ENCODE results near the gene AP2S1. TPM values are rescaled to one million over a fixed set of nuclear protein-coding genes. Genes with fewer than 3 reads are reported as not detected.

AP2S1 gene
- total and polyA plus RNA-seq, 2 of the 4 experiments (the other 2 are of a cell fraction), result 144 to 274 TPM

DNA sequence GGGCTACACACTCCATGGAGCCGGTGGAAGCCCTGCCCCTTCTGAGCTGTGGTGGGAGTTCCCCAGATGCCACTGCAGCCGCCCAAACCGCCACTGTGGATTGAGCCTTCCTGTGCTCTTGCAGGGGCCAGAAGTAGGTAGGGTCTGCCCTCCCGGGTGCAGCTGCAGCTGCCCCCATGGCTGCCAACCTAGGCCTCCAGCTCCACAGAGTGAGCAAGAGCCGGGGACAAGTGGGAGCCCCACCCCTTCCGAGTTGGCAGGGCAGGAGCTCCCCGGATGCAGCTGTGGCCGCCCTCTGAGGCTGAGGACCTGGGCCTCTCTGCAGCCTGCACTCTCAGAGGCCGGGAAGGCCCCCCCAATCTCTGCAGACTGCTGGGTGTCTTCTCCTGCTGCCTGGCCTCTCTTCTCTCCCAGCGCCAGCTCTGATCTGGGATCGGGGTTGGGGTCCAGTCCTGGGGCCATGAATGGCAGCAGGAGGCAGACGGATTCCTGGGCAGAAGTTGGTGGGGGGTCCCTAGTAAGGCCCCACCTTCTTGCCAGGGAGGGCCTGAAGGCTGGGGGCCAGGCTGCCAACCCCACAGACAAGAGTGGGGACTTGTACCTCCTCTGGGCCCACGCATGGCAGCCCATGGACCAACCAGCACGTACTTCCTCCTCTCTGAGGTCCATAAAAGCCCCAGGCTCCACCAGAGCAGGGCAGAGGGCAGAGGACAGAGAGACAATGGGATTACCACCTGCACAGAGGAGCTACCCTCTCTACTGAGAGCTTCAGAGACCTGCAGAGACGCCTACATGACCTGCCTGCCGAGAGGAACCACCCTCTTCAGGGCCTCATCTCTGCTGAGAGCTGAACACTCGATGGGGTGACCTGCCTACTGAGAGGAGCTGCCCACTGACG, 28.9 kb downstream of the AP2S1 start:
- no peaks in the 10 kb centered on the region for H3K27me3 ChIP-seq (ENCODE audit: control insufficient read depth, insufficient read depth, low read length)
- H2BK5ac ChIP-seq (ENCODE audit: low read depth, low read length, poor library complexity, severe bottlenecking), result no peak overlapping the region
- H3K9ac ChIP-seq (ENCODE audit: low read depth, low read length), result no peak overlapping the region
- no peaks in the 10 kb centered on the region for H3K79me1 ChIP-seq (ENCODE audit: low read depth in 1 of 2, low read length in 2 of 2)
- H2BK20ac ChIP-seq (ENCODE audit: low read depth, low read length), result no peak overlapping the region
- H3K23ac ChIP-seq (ENCODE audit: low read depth, low read length), result no peak overlapping the region
- dilution Hi-C loops (cut with HindIII; ENCODE audit: low sequenced_read_pairs, unreplicated experiment), result no loop called here
- H4K8ac ChIP-seq (ENCODE audit: low read depth in 2 of 2, low read length in 2 of 2), result no peak overlapping the region
- no peak overlapping the region for H3K14ac ChIP-seq (replicated peaks; ENCODE audit: low read depth, low read length)
- H4K91ac ChIP-seq (ENCODE audit: insufficient read depth, low read depth, low read length), result no peak overlapping the region
- WGBS, 2 experiments (ENCODE audit: extremely low coverage in 2 of 2, insufficient read length in 1 of 2), result 76% methylated on average over 5 of the region's 18 CpGs; no CpG with 5 or more reads in 1 of the 2 experiments
- H3K4ac ChIP-seq (ENCODE audit: low read depth, low read length), result no peak overlapping the region
- no peaks in the 10 kb centered on the region for H3K36me3 ChIP-seq (ENCODE audit: control insufficient read depth, insufficient read depth, low read length)
- CTCF ChIA-PET, result no interaction called here
- H2AK5ac ChIP-seq (ENCODE audit: low read depth, low read length), result no peak overlapping the region; the same call in 1 of the 2 replicates
- no peak for ATAC-seq (ENCODE audit: low read depth)
- H2BK15ac ChIP-seq (ENCODE audit: low read depth, low read length), result no peak overlapping the region; the same call in 2 of the 3 replicates
- BruUV-seq (replicated peaks), result no TSS peak
- no peak overlapping the region for H3K56ac ChIP-seq (ENCODE audit: extremely low read depth, insufficient read depth, low read length)
- H2AFZ ChIP-seq (replicated peaks; ENCODE audit: low read length, poor library complexity), result peak overlapping the region; percentile 21
- POLR2A ChIA-PET (ENCODE audit: unreplicated experiment), result no interaction called here
- no peak for DNase-seq
- H4K5ac ChIP-seq (ENCODE audit: low read depth, low read length), result no peak overlapping the region
- no peak overlapping the region for H2BK120ac ChIP-seq (ENCODE audit: low read depth, low read length)
- H3K9me1 ChIP-seq (ENCODE audit: insufficient read depth, low read length), result no peaks in the 10 kb centered on the region
- H2AK9ac ChIP-seq (replicated peaks; ENCODE audit: low read depth, low read length, poor library complexity), result no peak overlapping the region
- no peak overlapping the region for H3K4me3 ChIP-seq (ENCODE audit: insufficient read depth, low read depth, low read length)
- H4K20me1 ChIP-seq (ENCODE audit: insufficient read depth, low read length), result no peaks in the 10 kb centered on the region
- no peak overlapping the region for H3K18ac ChIP-seq (ENCODE audit: low read depth, low read length)
- H3K4me1 ChIP-seq (ENCODE audit: control insufficient read depth, insufficient read depth, low read length), result no peaks in the 10 kb centered on the region
- in situ Hi-C loops (cut with MboI; ENCODE audit: low sequenced_read_pairs), result no loop called here
- H3K27ac ChIP-seq (ENCODE audit: insufficient read depth, low read length), result no peak overlapping the region
- no peaks in the 10 kb centered on the region for H3K9me3 ChIP-seq (ENCODE audit: control insufficient read depth, insufficient read depth, low read length)
- H3K4me2 ChIP-seq (ENCODE audit: low read depth, low read length), result no peak overlapping the region
- intact Hi-C loops (cut with micrococcal nuclease), result no loop called here
- TF ChIP-seq, protein P1, sequence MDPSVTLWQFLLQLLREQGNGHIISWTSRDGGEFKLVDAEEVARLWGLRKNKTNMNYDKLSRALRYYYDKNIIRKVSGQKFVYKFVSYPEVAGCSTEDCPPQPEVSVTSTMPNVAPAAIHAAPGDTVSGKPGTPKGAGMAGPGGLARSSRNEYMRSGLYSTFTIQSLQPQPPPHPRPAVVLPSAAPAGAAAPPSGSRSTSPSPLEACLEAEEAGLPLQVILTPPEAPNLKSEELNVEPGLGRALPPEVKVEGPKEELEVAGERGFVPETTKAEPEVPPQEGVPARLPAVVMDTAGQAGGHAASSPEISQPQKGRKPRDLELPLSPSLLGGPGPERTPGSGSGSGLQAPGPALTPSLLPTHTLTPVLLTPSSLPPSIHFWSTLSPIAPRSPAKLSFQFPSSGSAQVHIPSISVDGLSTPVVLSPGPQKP (IDR thresholded peaks at IDR 0.05; ENCODE audit: borderline replicate concordance, low read depth, low read length), result no peak
- no peak for TF ChIP-seq POLR2A (IDR thresholded peaks at IDR 0.05; ENCODE audit: low read depth, low read length)
- no peak for TF ChIP-seq NFE2L2 (IDR thresholded peaks at IDR 0.05; ENCODE audit: low read depth, low read length)
- TF ChIP-seq BHLHE40 (IDR thresholded peaks at IDR 0.05; ENCODE audit: low read depth, low read length), result no peak
- TF ChIP-seq, protein P2, sequence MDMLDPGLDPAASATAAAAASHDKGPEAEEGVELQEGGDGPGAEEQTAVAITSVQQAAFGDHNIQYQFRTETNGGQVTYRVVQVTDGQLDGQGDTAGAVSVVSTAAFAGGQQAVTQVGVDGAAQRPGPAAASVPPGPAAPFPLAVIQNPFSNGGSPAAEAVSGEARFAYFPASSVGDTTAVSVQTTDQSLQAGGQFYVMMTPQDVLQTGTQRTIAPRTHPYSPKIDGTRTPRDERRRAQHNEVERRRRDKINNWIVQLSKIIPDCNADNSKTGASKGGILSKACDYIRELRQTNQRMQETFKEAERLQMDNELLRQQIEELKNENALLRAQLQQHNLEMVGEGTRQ (IDR thresholded peaks at IDR 0.05; ENCODE audit: low read depth, low read length), result no peak
- TF ChIP-seq RAD21 (IDR thresholded peaks at IDR 0.05; ENCODE audit: low read length), result no peak
- TF ChIP-seq SMC3 (IDR thresholded peaks at IDR 0.05; ENCODE audit: low read depth, low read length), result no peak
- TF ChIP-seq RCOR1 (IDR thresholded peaks at IDR 0.05; ENCODE audit: insufficient replicate concordance, low read length), result no peak
- no peak for TF ChIP-seq FOS (IDR thresholded peaks at IDR 0.05; ENCODE audit: low read depth, low read length)
- no peak for TF ChIP-seq MXI1 (IDR thresholded peaks at IDR 0.05; ENCODE audit: borderline replicate concordance, low read depth, low read length)
- no peak for TF ChIP-seq CEBPB (IDR thresholded peaks at IDR 0.05; ENCODE audit: low read depth, low read length)
- no peak for TF ChIP-seq MAFK (IDR thresholded peaks at IDR 0.05; ENCODE audit: low read depth, low read length)
- no peak for TF ChIP-seq CTCF (conservative IDR thresholded peaks at IDR 0.05; ENCODE audit: low read depth, low read length)
- TF ChIP-seq CHD1 (IDR thresholded peaks at IDR 0.05; ENCODE audit: low read depth, low read length), result no peak
- no peak for TF ChIP-seq MAZ (IDR thresholded peaks at IDR 0.05; ENCODE audit: borderline replicate concordance, low read depth, low read length)

Measured in IMR-90 (cell line).